H1 (cell line): ENCODE data around the gene MYL6. TPM values are rescaled to one million over a fixed set of nuclear protein-coding genes. Genes with fewer than 3 reads are reported as not detected.

Experiments
- ASH2L ChIP-seq: fragments of 200-600, 300-600 bp; sonication (generic); IDR thresholded peaks from one replicate; pipeline ENCODE4 v1.7.1; 2017; ENCODE audit warnings: low read length
- ATF3 ChIP-seq: IDR thresholded peaks from 2 replicates; pipeline ENCODE4 v1.6.1; 2011; ENCODE audit warnings: low read depth, mild to moderate bottlenecking, low read length; ENCODE audit not compliant: insufficient read depth
- CTCF ChIP-seq, 3 experiments: IDR thresholded peaks; 1 replicate in 2 of 3; 2 replicates in 1 of 3; pipeline versions ENCODE4 v1.5.1 to v1.6.1; 2011; ENCODE audit warnings: low read length in 3 of 3, mild to moderate bottlenecking in 3 of 3, inconsistent platforms in 2 of 3, low read depth in 1 of 3, moderate library complexity in 1 of 3; ENCODE audit not compliant: insufficient read depth in 1 of 3; ENCODE audit errors: control extremely low read depth in 1 of 3
- polyA plus RNA-seq, 7 experiments: library from polyadenylated mRNA; depleted of rRNA in 3 of 7; stranded (reverse) in 5 of 7; unstranded in 2 of 7; fragments of >200 nt in 5 of 7; fragments of 200-250 nt in 2 of 7; gene quantifications; 1 replicate in 5 of 7; 2 replicates in 1 of 7; 4 replicates in 1 of 7; pipeline versions ENCODE4 v1.2.1 to v1.2.3, GENCODE V29; 2011 to 2013; ENCODE audit warnings: missing spikeins in 2 of 7, mixed read lengths in 2 of 7
- total RNA-seq: library from RNA; stranded (reverse); fragmentation: NEBNext Ultra II Directional; extraction: Animal tissue kit (Norgen Biotek cat#: 25700); gene quantifications from 2 replicates; pipeline ENCODE4 v1.2.1, GENCODE V29; 2021

MYL6 gene
- total and polyA plus RNA-seq, 2 of the 8 experiments (the other 6 are each of a cell fraction or from before 2014, with no cell fraction given) = 1,130 to 2,279 TPM

GRCh38 chr12:56124133-56124532, 34.0 kb upstream of the MYL6 start (continued):
- TF ChIP-seq ATF3 (no peak), CTCF (IDR thresholded peaks at IDR 0.05; ENCODE audit: control extremely low read depth in 1 of 3, insufficient read depth in 1 of 3, low read depth in 1 of 3, low read length in 3 of 3) (no peak), ASH2L (no peak)
